ENCODE results near the gene PODN.

The PODN gene

GRCh38 chr1:53065391-53065790 lies 3.4 kb downstream of the PODN start:
- ChIA-PET POLR2A (no interaction called here), CTCF (no interaction called here)
- DNase-seq (ENCODE audit: extremely low spot score): no peak

GRCh38 chr1:53066488-53066887 lies 4.5 kb downstream of the PODN start:
- CTCF ChIA-PET: no interaction called here
- POLR2A ChIA-PET: no interaction called here
- TF ChIP-seq ELF4 (IDR thresholded peaks at IDR 0.05) (no peak), L3MBTL2 (conservative IDR thresholded peaks at IDR 0.05) (no peak)
- no peak for DNase-seq (ENCODE audit: extremely low spot score)

More at GRCh38 chr1:53065391-53065790, 3.4 kb downstream of the PODN start:
- no peak for TF ChIP-seq ELF4 (IDR thresholded peaks at IDR 0.05)
- no peak for TF ChIP-seq LEF1 (IDR thresholded peaks at IDR 0.05; ENCODE audit: borderline replicate concordance)
- no peak for TF ChIP-seq TARDBP (IDR thresholded peaks at IDR 0.05)
- no peak for TF ChIP-seq BHLHE40 (IDR thresholded peaks at IDR 0.05; ENCODE audit: borderline replicate concordance)
- TF ChIP-seq NFRKB (IDR thresholded peaks at IDR 0.05): no peak
- TF ChIP-seq FOXM1 (IDR thresholded peaks at IDR 0.05; ENCODE audit: borderline replicate concordance): no peak
- TF ChIP-seq FOXA1 (IDR thresholded peaks at IDR 0.05): no peak
- TF ChIP-seq SP1 (IDR thresholded peaks at IDR 0.05): no peak

- TF ChIP-seq CTBP1 (IDR thresholded peaks at IDR 0.05; ENCODE audit: borderline replicate concordance): no peak
- no peak for TF ChIP-seq PKNOX1 (IDR thresholded peaks at IDR 0.05)
- no peak for TF ChIP-seq FOXK2 (IDR thresholded peaks at IDR 0.05)
- no peak for TF ChIP-seq SP1 (IDR thresholded peaks at IDR 0.05)
- no peak for TF ChIP-seq TARDBP (IDR thresholded peaks at IDR 0.05)
- TF ChIP-seq ZNF384 (IDR thresholded peaks at IDR 0.05): no peak
- TF ChIP-seq ARNT (IDR thresholded peaks at IDR 0.05): no peak
- no peak for TF ChIP-seq ELF4 (IDR thresholded peaks at IDR 0.05)
- no peak for TF ChIP-seq NFRKB (IDR thresholded peaks at IDR 0.05)
- TF ChIP-seq FOXM1 (IDR thresholded peaks at IDR 0.05; ENCODE audit: borderline replicate concordance): no peak
- no peak for TF ChIP-seq FOXA1 (IDR thresholded peaks at IDR 0.05)
- CTCF ChIA-PET: interaction anchor here (0.7 kb wide), 1 partner anchor 10 kb away, joined by 4 read pairs; no protein-coding TSS in a partner anchor
- DNase-seq (ENCODE audit: extremely low spot score): no peak
- POLR2A ChIA-PET: no interaction called here
These were observed 5.1 kb downstream of the PODN start for GRCh38 chr1:53066891-53067738.

- ChIA-PET CTCF (interaction anchor here (0.7 kb wide), 1 partner anchor 10 kb away, joined by 4 read pairs; no protein-coding TSS in a partner anchor), POLR2A (no interaction called here)
- TF ChIP-seq LEF1 (IDR thresholded peaks at IDR 0.05; ENCODE audit: borderline replicate concordance): no peak
- no peak for TF ChIP-seq TARDBP (IDR thresholded peaks at IDR 0.05)
- TF ChIP-seq FOXM1 (IDR thresholded peaks at IDR 0.05; ENCODE audit: borderline replicate concordance): no peak
- TF ChIP-seq BHLHE40 (IDR thresholded peaks at IDR 0.05; ENCODE audit: borderline replicate concordance): no peak
- TF ChIP-seq ARNT (IDR thresholded peaks at IDR 0.05): no peak
- TF ChIP-seq FOXK2 (IDR thresholded peaks at IDR 0.05): no peak
- TF ChIP-seq ELF4 (IDR thresholded peaks at IDR 0.05): no peak
- TF ChIP-seq L3MBTL2 (conservative IDR thresholded peaks at IDR 0.05): no peak
- no peak for TF ChIP-seq FOXA1 (IDR thresholded peaks at IDR 0.05)
- TF ChIP-seq SUZ12 (IDR thresholded peaks at IDR 0.05): no peak
- DNase-seq (ENCODE audit: extremely low spot score): no peak
These were observed 5.9 kb downstream of the PODN start for GRCh38 chr1:53067886-53068285.

- CTCF ChIA-PET: no interaction called here
- POLR2A ChIA-PET: no interaction called here
- TF ChIP-seq NFRKB (IDR thresholded peaks at IDR 0.05): no peak
- TF ChIP-seq ARNT (IDR thresholded peaks at IDR 0.05): no peak
- no peak for TF ChIP-seq HDGF (IDR thresholded peaks at IDR 0.05; ENCODE audit: borderline replicate concordance)
- TF ChIP-seq ZNF384 (IDR thresholded peaks at IDR 0.05): no peak
- no peak for TF ChIP-seq SP1 (IDR thresholded peaks at IDR 0.05)
- no peak for TF ChIP-seq FOXA1 (IDR thresholded peaks at IDR 0.05)
- TF ChIP-seq ELF4 (IDR thresholded peaks at IDR 0.05): no peak
- no peak for TF ChIP-seq L3MBTL2 (conservative IDR thresholded peaks at IDR 0.05)
- no peak for TF ChIP-seq FOXM1 (IDR thresholded peaks at IDR 0.05; ENCODE audit: borderline replicate concordance)
- TF ChIP-seq BHLHE40 (IDR thresholded peaks at IDR 0.05; ENCODE audit: borderline replicate concordance): no peak
- TF ChIP-seq FOXK2 (IDR thresholded peaks at IDR 0.05): no peak
- TF ChIP-seq PKNOX1 (IDR thresholded peaks at IDR 0.05): no peak
- no peak for TF ChIP-seq TARDBP (IDR thresholded peaks at IDR 0.05)
- TF ChIP-seq CTBP1 (IDR thresholded peaks at IDR 0.05; ENCODE audit: borderline replicate concordance): no peak
- TF ChIP-seq SUZ12 (IDR thresholded peaks at IDR 0.05): no peak
- no peak for TF ChIP-seq LEF1 (IDR thresholded peaks at IDR 0.05; ENCODE audit: borderline replicate concordance)
- no peak for DNase-seq (ENCODE audit: extremely low spot score)
These were observed 6.5 kb downstream of the PODN start for GRCh38 chr1:53068314-53069099.

- ChIA-PET POLR2A (no interaction called here), CTCF (no interaction called here)
- TF ChIP-seq FOXK2 (IDR thresholded peaks at IDR 0.05) (no peak), SUZ12 (IDR thresholded peaks at IDR 0.05) (no peak), TARDBP (IDR thresholded peaks at IDR 0.05) (no peak), ELF4 (IDR thresholded peaks at IDR 0.05) (no peak), ZNF384 (IDR thresholded peaks at IDR 0.05) (no peak), BHLHE40 (IDR thresholded peaks at IDR 0.05; ENCODE audit: borderline replicate concordance) (no peak), ARNT (IDR thresholded peaks at IDR 0.05) (no peak), PKNOX1 (IDR thresholded peaks at IDR 0.05) (no peak), HDGF (IDR thresholded peaks at IDR 0.05; ENCODE audit: borderline replicate concordance) (no peak), SP1 (IDR thresholded peaks at IDR 0.05) (no peak), NFRKB (IDR thresholded peaks at IDR 0.05) (no peak), FOXA1 (IDR thresholded peaks at IDR 0.05) (no peak), CTBP1 (IDR thresholded peaks at IDR 0.05; ENCODE audit: borderline replicate concordance) (no peak)
- no peak for DNase-seq (ENCODE audit: extremely low spot score)
These were observed 7.3 kb downstream of the PODN start for GRCh38 chr1:53069265-53069662.
